ENCODE results near the gene KCNIP3. TPM values are rescaled to one million over a fixed set of nuclear protein-coding genes. Genes with fewer than 3 reads are reported as not detected.
"Not testable (repeated sequence)": the region's sequence is repeated elsewhere in the genome, so short reads cannot be mapped to it uniquely, and the experiment has no call there.

Gene KCNIP3
- total RNA-seq, 1 donor from 2014 or later: 4.9 TPM

DNA sequence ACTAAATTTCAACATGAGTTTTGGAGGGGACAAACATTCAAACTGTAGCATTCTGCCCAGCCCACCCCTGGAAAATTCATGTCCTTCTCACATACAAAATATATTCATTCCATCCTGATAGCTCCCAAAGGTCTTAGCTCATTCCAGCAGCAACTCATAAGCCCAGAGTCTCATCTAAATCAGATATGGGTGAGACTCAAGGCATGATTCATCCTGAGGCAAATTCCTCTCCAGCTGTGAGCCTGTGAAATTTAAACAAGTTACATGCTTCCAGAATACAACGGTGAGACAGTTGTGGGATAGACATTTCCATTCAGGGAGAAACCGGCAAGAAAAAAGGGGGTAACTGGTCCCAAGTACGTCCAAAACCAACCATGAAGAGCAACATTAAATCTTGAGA, 61.9 kb downstream of the KCNIP3 start:
- DNase-seq (ENCODE audit: low read depth): no peak

DNA sequence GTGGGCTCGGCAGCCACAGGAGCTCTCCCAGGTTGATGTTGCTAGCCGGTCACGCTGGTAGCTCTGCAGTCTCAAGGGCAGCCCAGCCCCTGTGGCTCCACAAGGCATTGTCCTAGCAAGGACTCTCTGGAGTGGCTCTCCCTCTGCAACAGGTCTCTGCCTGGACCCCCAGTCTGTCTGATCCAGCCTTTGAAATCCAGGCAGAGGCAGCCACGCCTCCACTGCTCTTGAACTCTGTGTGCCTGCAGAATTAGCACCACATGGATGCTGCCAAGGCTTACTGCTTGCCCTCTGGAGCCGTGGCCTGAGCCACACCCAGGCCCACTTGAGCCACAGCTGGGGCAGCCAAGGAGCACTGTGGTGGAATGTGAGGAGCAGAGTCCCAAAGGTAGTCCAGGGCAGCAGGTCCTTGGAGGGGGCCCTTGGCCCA, 62.4 kb downstream of the KCNIP3 start:
- no peak for DNase-seq (ENCODE audit: low read depth)

DNA sequence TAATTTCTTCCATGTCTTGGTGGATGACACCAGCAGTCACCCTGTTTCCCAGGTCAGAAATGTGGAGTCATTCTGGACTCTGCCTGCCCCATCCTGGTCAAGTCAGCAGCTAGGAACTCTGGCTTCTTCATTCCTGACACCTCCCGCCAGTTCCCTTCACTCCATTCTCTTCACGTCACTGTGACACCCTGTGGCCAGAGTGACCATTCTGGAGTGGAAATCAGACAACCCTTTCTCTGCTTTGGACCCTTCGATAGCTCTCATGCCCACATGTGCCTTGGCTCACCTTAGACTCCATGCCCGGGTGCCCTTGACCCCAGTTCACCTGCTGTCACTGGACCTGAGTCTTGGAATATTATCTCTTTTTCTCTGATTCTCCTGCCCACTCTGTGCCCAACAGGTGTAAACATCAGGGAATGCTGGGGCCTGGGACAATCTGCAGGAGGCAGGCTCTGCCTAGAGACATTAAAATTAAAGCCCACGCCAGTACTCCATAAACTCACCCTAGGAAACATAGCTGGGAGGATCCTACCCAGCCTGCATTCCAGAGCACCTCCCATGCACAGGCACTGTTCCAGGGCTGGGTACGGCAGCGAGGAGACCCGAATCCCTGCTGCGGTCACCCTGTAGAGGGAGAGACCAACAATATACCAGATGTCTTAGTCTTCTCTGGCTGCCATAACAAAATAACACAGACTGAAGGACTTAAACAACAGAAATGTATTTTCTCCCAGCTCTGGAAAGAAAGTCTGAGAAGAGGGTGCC, 64.3 kb downstream of the KCNIP3 start:
- no peak for DNase-seq (ENCODE audit: low read depth)

DNA sequence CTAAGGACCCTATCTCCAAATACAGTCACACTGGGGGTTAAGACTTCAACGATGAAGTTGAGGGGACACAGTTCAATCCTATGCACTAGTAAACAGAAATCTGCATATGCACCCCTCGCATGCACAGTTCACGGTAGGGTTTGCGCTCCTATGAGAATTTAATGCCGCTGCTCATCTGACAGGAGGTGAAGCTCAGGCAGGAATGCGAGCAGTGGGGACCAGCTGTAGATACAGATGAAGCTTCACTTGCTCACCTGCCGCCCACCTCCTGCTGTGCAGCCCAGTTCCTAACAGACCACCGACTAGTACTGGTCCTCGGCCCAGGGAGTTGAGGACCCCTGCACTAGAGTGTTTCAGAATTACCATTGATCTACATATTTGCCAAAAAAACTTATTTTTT, 65.3 kb downstream of the KCNIP3 start:
- no peak for DNase-seq (ENCODE audit: low read depth)

DNA sequence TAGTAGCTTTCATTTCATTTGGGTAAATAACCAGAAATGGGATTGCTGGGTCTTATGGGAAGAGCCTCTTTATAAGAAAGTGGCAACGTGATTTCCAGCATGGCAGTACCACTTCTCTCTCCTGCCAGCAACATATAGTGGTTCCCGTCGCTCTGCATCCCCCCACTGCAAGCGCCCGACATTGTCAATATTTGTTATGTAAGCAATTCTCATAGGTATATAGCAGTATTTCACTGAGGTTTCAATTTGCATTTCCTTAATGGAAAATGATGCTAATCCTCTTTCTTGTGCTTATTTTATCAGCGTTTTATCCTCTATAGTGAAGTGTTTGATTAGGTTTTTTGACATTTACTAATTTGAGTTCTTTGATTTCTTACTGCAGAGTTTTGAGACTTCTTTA, 69.4 kb downstream of the KCNIP3 start:
- DNase-seq (ENCODE audit: low read depth): no peak

DNA sequence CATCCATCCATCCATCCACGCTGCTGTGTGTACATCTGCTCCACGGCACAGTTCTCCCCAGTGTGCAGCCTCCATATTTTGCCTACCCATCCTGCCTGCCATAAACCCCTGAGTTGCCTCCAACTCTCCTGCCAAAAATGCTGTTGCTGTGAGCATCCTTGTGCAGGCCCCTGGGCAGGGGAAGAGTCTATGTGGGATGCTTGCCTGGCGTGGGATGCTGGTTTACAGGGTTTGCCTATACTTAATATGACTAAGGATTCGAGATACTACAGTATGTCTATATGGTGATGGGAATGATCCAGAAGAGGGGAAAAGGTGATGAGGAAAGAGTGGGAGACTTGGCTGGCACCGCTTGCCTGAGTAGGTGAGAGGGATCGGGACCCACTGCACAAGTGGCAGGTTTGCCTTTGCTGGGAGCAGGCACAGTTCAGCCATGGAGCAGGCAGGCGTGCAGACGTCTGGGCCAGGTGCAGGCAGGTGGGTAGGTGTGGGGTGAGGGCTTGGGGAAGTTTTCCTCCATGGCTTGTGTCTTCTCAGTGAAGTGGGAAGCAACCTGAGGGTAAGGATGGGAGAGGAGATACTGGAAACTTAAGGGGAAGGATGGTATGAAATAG, 75.2 kb downstream of the KCNIP3 start:
- DNase-seq (ENCODE audit: low read depth): no peak

DNA sequence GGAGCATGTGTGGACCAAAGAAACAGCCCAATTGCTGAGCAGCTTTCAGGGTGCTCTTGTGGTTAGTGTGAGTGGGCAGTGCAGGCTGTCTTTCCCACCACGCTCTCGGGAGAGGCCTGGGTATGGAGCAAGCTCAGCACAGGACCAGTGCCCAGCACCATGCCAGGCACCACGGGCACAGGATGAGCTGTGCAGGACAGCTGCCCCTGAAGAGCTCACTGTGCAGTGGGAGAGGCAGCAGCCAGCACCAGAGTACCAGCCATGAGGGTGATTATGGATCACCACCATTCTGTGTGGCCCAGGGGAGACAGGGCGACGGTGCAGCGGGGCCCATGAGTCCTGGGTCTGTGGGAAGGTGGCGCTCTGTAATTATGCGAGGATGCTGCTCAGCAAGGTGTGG, 75.7 kb downstream of the KCNIP3 start:
- no peak for DNase-seq (ENCODE audit: low read depth)

DNA sequence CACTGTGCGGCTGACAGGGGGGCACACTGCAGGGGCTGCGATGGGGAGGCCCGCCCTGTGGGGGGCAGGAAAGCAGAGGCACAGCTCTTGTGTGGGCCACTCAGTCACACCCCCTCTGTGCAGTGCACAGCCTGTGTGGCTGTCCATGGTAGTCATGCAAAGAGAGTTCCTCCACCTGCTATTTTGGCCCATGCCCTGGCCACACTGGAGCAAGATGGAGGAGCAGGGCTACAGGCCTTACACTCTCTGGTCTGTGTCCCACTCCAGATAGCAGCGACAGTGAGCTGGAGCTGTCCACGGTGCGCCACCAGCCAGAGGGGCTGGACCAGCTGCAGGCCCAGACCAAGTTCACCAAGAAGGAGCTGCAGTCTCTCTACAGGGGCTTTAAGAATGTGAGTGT, 76.9 kb downstream of the KCNIP3 start:
- peak; percentile 18 for DNase-seq (ENCODE audit: low read depth)

DNA sequence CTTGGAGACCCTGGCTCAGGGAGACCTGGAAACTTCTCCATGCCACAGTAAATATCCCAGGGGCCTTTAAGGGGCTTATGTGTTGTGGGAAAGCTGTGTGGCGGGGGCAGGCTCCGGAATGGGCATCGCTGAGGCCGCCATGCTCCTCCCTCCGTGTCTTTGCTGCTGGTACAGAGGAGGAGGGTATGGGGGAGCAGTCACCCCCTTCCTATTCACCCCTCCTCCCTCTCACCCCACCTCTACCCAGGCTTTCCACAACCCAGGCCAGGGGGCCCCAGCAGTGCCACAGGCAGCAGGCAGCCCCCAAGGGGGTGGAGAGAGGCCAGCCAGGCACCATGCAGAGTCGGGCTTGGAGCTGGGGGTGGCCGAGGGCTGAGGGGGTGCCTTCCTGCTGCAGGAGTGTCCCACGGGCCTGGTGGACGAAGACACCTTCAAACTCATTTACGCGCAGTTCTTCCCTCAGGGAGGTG, 77.3 kb downstream of the KCNIP3 start:
- DNase-seq (ENCODE audit: low read depth): no peak

DNA sequence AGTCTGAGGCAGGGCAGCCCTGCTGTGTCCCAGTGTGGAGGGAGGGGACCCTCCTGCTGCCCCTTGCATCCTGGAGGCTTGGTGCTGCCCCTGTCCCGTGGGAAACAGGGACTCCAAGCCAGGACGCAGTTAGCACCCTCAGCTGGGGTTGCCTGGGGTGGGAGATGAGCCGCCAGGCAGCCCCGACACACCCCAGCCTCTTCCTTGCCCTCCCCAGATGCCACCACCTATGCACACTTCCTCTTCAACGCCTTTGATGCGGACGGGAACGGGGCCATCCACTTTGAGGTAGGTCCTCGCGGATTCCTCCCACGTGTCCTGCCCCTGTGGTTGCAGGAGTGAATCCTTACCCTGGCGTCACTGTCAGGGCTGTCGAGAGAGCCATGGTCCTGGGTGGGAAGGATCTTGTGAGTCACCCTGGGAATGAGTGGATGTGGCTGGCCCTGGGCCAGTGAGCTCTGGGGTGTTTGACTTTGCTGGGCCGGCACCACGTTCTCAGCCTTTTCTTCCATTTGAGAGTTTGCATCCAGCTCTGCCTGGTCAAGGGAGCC, 77.8 kb downstream of the KCNIP3 start:
- no peak for DNase-seq (ENCODE audit: low read depth)

DNA sequence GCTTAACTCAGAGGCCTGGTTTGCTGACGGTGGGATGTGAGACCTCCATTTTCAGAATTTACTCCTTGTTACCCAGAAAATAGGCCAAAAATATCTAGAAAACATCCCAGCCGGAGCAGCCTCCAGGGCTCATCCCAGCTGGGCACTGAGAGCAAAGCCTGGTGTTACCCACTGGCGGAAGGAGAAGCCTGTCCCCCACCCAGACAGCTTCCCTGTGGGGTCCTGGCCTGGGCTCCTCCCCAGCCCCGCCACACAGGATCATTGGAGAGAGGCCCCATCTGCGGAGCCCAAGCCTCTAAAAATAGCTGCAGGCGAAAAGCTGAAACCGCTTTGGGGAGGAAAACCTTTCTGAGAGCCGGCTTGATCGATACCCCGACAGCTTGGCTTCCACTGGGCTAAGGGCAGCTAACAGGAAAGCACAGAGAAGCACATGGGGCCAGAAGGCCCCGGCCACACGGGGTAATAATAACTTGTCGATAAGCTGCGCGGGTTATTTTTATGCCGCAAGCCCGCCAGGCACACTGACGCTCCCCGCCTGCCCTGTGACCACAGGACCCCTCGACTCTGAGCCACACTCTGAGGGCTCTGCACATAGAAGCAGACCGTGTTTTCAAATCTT, 78.5 kb downstream of the KCNIP3 start:
- DNase-seq (ENCODE audit: low read depth): no peak

DNA sequence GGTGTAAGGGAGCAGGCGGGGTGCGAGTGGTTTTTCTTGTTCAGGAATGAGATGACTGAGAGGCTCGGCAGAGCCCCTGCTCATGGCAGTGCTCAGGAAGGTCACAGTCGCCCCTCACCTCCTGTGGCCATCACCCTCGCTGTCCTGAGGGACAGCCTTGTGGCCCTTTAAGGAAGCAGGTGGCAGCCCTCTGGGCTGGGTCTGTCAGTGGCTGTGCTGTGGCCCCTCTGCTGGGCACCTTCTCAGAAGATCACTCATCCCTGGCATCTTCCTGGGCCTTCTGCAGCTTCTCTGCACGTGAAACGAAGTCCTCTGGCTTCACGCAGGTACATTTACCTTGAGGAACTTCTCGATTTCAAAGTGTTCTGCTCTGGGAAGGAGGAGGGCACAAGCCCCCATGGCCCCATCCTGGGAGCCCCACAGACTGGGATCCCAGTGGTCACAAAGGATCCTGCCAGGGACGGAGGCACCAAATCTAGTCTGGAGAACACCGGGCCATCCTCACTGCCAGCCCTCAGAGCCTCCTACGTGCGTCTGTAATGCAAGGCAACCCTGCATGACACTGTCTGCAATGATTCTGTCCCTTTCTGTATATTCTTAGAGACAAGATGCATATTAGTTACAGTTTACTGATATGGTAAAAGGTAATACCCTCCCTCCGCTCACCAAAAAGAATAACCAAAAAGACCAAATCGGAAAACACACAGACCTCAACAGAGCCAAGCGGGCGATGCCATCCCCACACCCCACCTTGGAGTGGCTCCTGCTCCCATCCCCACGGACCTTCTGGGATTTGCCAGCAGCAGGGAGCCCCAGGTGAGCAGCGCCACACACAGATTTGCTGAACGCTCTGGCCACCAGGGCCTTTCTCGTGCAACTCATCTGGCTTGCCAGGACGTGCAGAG, 79.4 kb downstream of the KCNIP3 start:
- no peak for DNase-seq (ENCODE audit: low read depth)

DNA sequence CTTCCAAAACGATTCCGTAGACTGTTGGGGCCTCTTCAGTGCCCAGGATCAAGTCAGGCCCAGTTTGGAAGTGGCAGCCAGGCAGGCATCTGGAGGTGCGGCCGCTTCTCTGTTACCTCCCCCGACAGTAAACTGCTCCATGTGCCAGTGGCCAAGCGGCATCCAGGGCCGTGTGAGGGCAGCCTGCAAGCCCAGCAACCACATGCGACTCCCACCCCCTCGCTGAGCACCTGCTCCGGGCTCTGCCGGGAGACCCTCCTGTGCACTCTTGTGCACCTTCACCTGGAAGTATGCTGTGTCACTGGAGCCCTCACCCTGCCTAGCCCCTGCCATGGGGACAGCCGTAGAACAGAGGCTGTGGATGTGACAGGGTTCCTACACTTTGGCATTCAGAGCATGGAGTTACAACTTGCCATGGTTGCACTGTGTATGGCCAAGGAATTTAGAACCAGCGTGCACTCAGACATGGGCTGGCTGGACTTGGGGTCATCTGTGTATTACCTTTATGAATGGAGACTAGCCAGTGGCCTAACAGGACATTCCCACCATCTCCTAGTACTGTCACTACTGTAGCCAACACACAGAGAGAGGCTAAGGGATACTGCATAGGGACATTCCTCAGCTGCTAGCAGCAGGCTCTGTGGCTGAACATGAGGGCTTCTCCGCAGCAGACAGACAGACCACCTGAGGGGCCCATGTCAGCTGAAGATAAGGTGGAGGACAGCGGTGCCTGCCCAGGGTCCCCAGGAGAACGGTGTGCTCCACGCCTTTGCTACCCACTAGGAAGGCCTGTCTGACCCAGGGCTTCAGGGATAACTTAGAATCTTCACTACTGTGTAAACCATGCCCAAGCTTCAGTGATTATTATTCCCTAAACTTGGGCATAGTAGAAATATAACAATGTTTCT, 80.3 kb downstream of the KCNIP3 start:
- DNase-seq (ENCODE audit: low read depth): no peak

DNA sequence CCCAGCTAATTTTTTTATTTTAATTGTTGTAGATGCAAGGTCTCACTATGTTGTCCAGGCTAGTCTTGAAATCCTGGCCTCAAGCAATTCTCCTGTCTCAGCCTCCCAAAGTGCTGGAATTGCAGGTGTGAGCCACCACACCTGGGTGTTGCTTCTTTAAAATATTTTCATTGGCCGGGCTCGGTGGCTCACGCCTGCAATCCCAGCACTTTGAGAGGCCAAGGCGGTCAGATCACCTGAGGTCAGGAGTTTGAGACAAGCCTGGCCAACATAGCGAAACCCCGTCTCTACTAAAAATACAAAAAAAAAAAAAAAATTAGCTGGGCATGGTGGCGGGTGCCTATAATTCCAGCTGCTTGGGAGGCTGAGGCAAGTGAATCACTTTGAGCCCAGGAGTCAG, 81.1 kb downstream of the KCNIP3 start:
- DNase-seq (ENCODE audit: low read depth): not testable (repeated sequence)

DNA sequence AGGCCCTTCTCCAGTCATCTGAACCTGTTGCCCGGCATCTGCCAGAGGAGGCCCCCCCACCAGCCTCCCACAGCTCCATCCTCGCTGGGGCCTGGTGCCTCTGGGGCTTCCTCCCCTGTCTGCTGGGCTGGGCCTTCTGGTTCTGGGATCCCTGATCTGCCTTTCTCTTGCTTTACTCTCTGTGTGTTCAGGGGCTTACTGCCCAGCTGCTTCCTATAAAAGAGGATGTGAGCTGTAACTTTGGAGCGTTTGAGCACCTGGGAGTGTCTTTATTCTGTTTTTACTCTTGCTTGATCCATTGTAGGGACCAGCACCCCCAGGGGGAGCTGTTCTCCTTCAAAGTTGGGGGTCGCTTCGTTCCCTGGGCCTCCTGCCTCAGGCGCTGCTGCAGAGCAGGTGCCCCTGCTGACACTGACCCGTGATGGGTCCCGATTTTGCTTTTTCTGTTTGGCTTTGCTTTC, 82.3 kb downstream of the KCNIP3 start:
- no peak for DNase-seq (ENCODE audit: low read depth)

DNA sequence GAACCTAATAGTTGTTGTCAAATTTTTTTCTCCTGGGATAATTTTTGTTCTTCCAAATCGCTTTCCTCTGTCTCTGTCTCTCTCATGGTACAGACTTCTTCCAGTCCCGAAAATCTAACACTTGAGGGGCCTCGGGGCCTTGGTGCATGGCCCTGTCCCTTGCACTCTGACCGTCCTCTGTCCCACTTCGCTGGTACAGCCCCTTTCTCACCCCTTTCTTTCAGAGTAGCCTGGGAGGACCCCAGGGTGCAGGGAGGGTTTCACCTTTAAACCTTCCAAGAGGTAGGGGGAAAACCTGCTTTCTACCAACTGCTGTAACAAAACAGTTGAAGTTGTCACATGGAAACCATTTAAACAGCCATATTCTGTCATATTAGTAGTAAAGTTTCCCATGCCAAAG, 83.1 kb downstream of the KCNIP3 start:
- DNase-seq (ENCODE audit: low read depth): no peak

DNA sequence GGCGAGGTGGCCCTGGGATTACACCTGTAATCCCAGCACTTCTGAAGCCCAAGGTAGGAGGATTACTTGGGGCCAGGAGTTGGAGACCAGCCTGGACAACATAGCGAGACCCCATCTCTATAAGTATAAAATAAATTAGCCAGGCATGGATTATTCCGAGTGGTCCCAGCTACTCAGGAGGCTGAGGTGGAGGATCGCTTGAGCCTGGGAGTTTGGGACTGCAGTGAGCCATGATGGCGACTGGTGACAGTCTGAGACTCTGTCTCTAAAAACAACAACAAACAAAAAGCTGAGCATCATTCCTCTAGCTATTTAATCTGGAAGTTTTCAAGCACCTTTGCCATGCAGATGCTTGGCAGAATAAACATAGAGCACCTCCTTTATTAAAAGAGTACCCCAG, 83.6 kb downstream of the KCNIP3 start:
- no peak for DNase-seq (ENCODE audit: low read depth)

DNA sequence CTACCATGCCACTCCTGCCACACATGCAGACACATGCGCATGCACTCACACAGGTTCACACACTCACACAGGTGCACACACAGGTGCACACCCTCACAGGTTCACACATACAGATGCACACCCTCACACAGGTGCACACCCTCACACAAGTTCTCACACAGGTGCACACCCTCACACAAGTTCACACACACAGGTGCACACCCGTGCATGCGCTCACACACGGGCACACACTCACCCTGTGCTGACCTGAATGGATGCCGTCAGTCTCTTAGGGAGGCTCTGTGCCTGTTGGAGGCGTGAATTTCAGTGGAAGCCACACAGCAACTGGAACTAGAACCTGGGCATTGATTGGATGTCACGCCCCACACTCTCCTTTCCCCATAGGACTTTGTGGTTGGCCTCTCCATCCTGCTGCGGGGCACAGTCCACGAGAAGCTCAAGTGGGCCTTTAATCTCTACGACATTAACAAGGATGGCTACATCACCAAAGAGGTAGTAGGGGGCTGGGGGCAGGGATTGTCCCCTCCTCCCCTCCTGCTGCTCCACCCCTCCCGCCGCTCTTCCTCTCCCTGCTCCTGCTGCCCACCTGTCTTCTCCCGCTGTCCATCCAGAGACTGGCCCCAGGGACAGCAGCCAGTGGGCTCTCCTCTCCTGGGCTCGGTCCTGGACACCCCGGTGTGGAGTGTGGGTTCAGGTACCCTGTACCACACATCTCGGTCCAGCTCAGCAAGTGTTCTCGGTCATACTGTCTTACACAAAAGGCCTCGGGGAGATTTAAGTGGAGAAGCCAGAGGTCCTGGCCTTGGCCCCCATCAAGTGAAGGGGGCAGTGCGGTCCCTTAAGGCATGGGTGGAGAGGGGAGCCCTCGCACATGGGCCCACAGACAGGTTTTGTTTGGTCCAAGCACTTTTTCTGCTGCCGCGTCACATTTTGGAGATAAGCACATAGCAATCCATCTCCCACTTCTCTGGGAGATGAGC, 84.4 kb downstream of the KCNIP3 start:
- DNase-seq (ENCODE audit: low read depth): no peak

DNA sequence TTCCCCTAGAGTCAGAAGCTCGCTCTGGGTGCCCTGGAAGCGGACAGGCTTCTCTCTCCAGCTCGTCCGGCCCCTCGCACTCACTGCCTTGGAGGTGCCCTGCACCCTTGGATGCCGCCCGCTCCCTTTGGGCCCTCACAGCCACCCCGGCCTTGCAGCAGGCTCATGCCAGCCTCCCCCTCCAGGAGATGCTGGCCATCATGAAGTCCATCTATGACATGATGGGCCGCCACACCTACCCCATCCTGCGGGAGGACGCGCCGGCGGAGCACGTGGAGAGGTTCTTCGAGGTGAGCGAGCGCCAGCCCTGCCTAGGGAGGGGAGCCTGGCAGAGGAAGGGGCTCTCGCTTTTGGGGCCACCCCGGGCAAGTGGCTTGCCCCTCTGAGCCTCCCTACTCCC, 85.0 kb downstream of the KCNIP3 start:
- no peak for DNase-seq (ENCODE audit: low read depth)
